Neuronal stem cell (in vitro differentiated cells): ENCODE measurements around the gene NFKB2.

ENCODE experiments used
- DNase-seq: peaks from one replicate; pipeline ENCODE4 v3.0.0-alpha.2; 2013; ENCODE audit warnings: low spot score
- H2AFZ ChIP-seq: one replicate; pipeline ENCODE4 v1.6.1; 2013; ENCODE audit warnings: mild to moderate bottlenecking, low read length, inconsistent platforms
- H2AK5ac ChIP-seq: 2 replicates; pipeline ENCODE4 v1.6.1; 2013; ENCODE audit warnings: low read depth, mild to moderate bottlenecking, inconsistent platforms, low read length, moderate library complexity, mixed read lengths
- H2BK120ac ChIP-seq: 2 replicates; pipeline ENCODE4 v1.6.1; 2013; ENCODE audit warnings: low read depth, mild to moderate bottlenecking, inconsistent platforms, low read length, moderate library complexity, mixed read lengths
- H2BK12ac ChIP-seq: one replicate; pipeline ENCODE4 v1.6.1; 2013; ENCODE audit warnings: low read length, inconsistent platforms
- H2BK15ac ChIP-seq: 2 replicates; pipeline ENCODE4 v1.6.1; 2013; ENCODE audit warnings: mild to moderate bottlenecking, low read length, inconsistent platforms, mixed read lengths
- H2BK5ac ChIP-seq: one replicate; pipeline ENCODE4 v1.6.1; 2013; ENCODE audit warnings: inconsistent platforms, mild to moderate bottlenecking, low read length, moderate library complexity
- H3K14ac ChIP-seq: one replicate; pipeline ENCODE4 v1.6.1; 2013; ENCODE audit warnings: low read length, inconsistent platforms
- H3K18ac ChIP-seq: 2 replicates; pipeline ENCODE4 v1.6.1; 2013; ENCODE audit warnings: low read length, inconsistent platforms
- H3K23ac ChIP-seq: 2 replicates; pipeline ENCODE4 v1.6.1; 2013; ENCODE audit warnings: low read depth, mild to moderate bottlenecking, mixed read lengths, low read length, inconsistent platforms; ENCODE audit not compliant: poor library complexity
- H3K27ac ChIP-seq: replicated peaks from 3 replicates; pipeline ENCODE4 v1.5.1; 2013; ENCODE audit warnings: low read length, inconsistent platforms
- H3K27me3 ChIP-seq, 3 experiments: 2 replicates each; pipeline ENCODE4 v1.6.1; 2013; ENCODE audit warnings: low read length in 3 of 3, mild to moderate bottlenecking in 2 of 3, inconsistent platforms in 1 of 3, low read depth in 1 of 3, mixed read lengths in 1 of 3, moderate library complexity in 1 of 3; ENCODE audit not compliant: control insufficient read depth in 3 of 3, insufficient read depth in 3 of 3
- H3K36me3 ChIP-seq, 2 donors: replicated peaks in 1 of 2; 2 replicates each; pipeline ENCODE4 v1.6.1; 2013; ENCODE audit warnings: low read length in 2 of 2; ENCODE audit not compliant: control insufficient read depth in 2 of 2, insufficient read depth in 2 of 2
- H3K4ac ChIP-seq: 2 replicates; pipeline ENCODE4 v1.6.1; 2013; ENCODE audit warnings: inconsistent platforms, mild to moderate bottlenecking, low read length, moderate library complexity
- H3K4me1 ChIP-seq, 2 donors: 1 replicate in 1 of 2; 2 replicates in 1 of 2; pipeline ENCODE4 v1.6.1; 2013; ENCODE audit warnings: low read length in 2 of 2, low read depth in 1 of 2; ENCODE audit not compliant: control insufficient read depth in 2 of 2, insufficient read depth in 1 of 2
- H3K4me2 ChIP-seq: one replicate; pipeline ENCODE4 v1.6.1; 2013; ENCODE audit warnings: mild to moderate bottlenecking, low read length, inconsistent platforms; ENCODE audit not compliant: insufficient read depth, poor library complexity, severe bottlenecking
- H3K4me3 ChIP-seq, 2 donors: 2 replicates each; pipeline ENCODE4 v1.5.1; 2013; ENCODE audit warnings: low read length in 2 of 2, mild to moderate bottlenecking in 2 of 2, inconsistent platforms in 1 of 2, moderate library complexity in 1 of 2
- H3K79me1 ChIP-seq: one replicate; pipeline ENCODE4 v1.6.1; 2013; ENCODE audit warnings: low read depth, mild to moderate bottlenecking, inconsistent platforms, low read length, moderate library complexity
- H3K9ac ChIP-seq: one replicate; pipeline ENCODE4 v1.6.1; 2013; ENCODE audit warnings: mild to moderate bottlenecking, low read depth, low read length, inconsistent platforms; ENCODE audit not compliant: poor library complexity
- H3K9me3 ChIP-seq, 2 donors: replicated peaks in 1 of 2; 2 replicates each; pipeline versions ENCODE3 to v1.6.1; 2013; ENCODE audit warnings: low read length in 2 of 2, mild to moderate bottlenecking in 2 of 2, inconsistent platforms in 1 of 2, low read depth in 1 of 2, mixed read lengths in 1 of 2, moderate library complexity in 1 of 2; ENCODE audit not compliant: control insufficient read depth in 2 of 2, insufficient read depth in 1 of 2
- H4K8ac ChIP-seq: one replicate; pipeline ENCODE4 v1.6.1; 2013; ENCODE audit warnings: low read depth, mild to moderate bottlenecking, inconsistent platforms, low read length, moderate library complexity
- H4K91ac ChIP-seq: one replicate; pipeline ENCODE4 v1.6.1; 2013; ENCODE audit warnings: low read length, low read depth, mild to moderate bottlenecking, inconsistent platforms; ENCODE audit not compliant: poor library complexity
- WGBS, 2 donors: extraction: QIAGEN DNeasy Blood & Tissue Kit; methylation state at CpG; one replicate each; pipeline ENCODE4 v1.1.7; 2013; ENCODE audit warnings: missing lambda C conversion rate in 2 of 2, mixed read lengths in 1 of 2; ENCODE audit not compliant: insufficient read length in 2 of 2, insufficient replicate concordance in 1 of 2; ENCODE audit errors: extremely low coverage in 2 of 2; 5-methylcytosine and 5-hydroxymethylcytosine counted together

Gene NFKB2

GRCh38 chr10:102432162-102432950 lies 36.9 kb downstream of the NFKB2 start, which contains the start of gene CUEDC2:
TSS of gene CUEDC2 (minus strand) at chr10:102432574. CDS start at chr10:102425188, 7,386 bp downstream.
- no peak within 1 kb of the TSS for H4K91ac ChIP-seq
- H3K36me3 ChIP-seq: peaks cover 0 to 6% of the 10 kb centered on the region in 2 donors
- H2BK15ac ChIP-seq: peak within 1 kb of the TSS; percentile 40
- H3K79me1 ChIP-seq: no peaks in the 10 kb centered on the region
- peak; percentile 96 for DNase-seq
- WGBS, 2 donors: no CpG with 5 or more reads among the region's 52 CpGs
- peaks cover 0 to 2% of the 10 kb centered on the region in 2 donors for H3K9me3 ChIP-seq
- peak within 1 kb of the TSS; percentile 30 for H2AK5ac ChIP-seq
- H3K23ac ChIP-seq: peak within 1 kb of the TSS; percentile 46
- H3K4me2 ChIP-seq: peak within 1 kb of the TSS; percentile 74
- no peak within 1 kb of the TSS for H4K8ac ChIP-seq
- peak within 1 kb of the TSS; percentile 88 for H2BK5ac ChIP-seq
- no peak within 1 kb of the TSS for H2BK120ac ChIP-seq
- H3K14ac ChIP-seq: peak within 1 kb of the TSS; percentile 11
- peak within 1 kb of the TSS; percentile 80 for H2AFZ ChIP-seq
- H3K4me1 ChIP-seq: peaks cover 11 to 27% of the 10 kb centered on the region in 2 donors
- no peak within 1 kb of the TSS for H3K4ac ChIP-seq
- peak within 1 kb of the TSS; percentile 94 for H3K9ac ChIP-seq
- H3K18ac ChIP-seq: peak within 1 kb of the TSS; percentile 96
- H3K27ac ChIP-seq: peak within 1 kb of the TSS; percentile 16
- H3K4me3 ChIP-seq: peak within 1 kb of the TSS; percentile 85 to 96
- H3K27me3 ChIP-seq: peaks cover 0 to 15% (median 0%) of the 10 kb centered on the region in 3 experiments
- H2BK12ac ChIP-seq: peak within 1 kb of the TSS; percentile 82

- Histone ChIP-seq H3K79me1 (no peaks in the 10 kb centered on the region), H3K9ac (no peak overlapping the region), H2AK5ac (peak overlapping the region; percentile 30), H3K9me3 (peaks cover 0 to 2% of the 10 kb centered on the region in 2 donors), H3K4ac (no peak overlapping the region), H4K91ac (no peak overlapping the region), H2BK15ac (peak overlapping the region; percentile 40), H3K14ac (no peak overlapping the region), H3K27ac (no peak overlapping the region), H3K4me2 (no peak overlapping the region), H3K18ac (no peak overlapping the region), H3K23ac (no peak overlapping the region), H4K8ac (no peak overlapping the region), H2BK5ac (no peak overlapping the region), H3K4me1 (peaks cover 11 to 27% of the 10 kb centered on the region in 2 donors), H3K36me3 (peaks cover 0 to 6% of the 10 kb centered on the region in 2 donors), H3K27me3 (peaks cover 0 to 15% (median 0%) of the 10 kb centered on the region in 3 experiments), H2BK120ac (no peak overlapping the region), H3K4me3 (peak overlapping the region in 1 of 2 donors; percentile 4), H2AFZ (no peak overlapping the region), H2BK12ac (peak overlapping the region; percentile 82)
- whole genome bisulfite sequencing, 2 donors: no CpG with 5 or more reads among the region's 5 CpGs
- DNase-seq: no peak
Measured at GRCh38 chr10:102433619-102434046, 38.1 kb downstream of the NFKB2 start.

- no peak overlapping the region for H3K4me2 ChIP-seq
- H3K4me1 ChIP-seq: peaks cover 11 to 27% of the 10 kb centered on the region in 2 donors
- H4K8ac ChIP-seq: no peak overlapping the region
- H3K14ac ChIP-seq: no peak overlapping the region
- no CpG with 5 or more reads among the region's 9 CpGs for WGBS, 2 donors
- H2BK12ac ChIP-seq: no peak overlapping the region
- peaks cover 0 to 15% (median 0%) of the 10 kb centered on the region in 3 experiments for H3K27me3 ChIP-seq
- H4K91ac ChIP-seq: no peak overlapping the region
- no peak for DNase-seq
- H2BK15ac ChIP-seq: peak overlapping the region; percentile 68
- peaks cover 0 to 6% of the 10 kb centered on the region in 2 donors for H3K36me3 ChIP-seq
- H2AK5ac ChIP-seq: no peak overlapping the region
- no peak overlapping the region for H3K27ac ChIP-seq
- H2AFZ ChIP-seq: peak overlapping the region; percentile 87
- no peak overlapping the region for H3K9ac ChIP-seq
- peaks cover 0 to 2% of the 10 kb centered on the region in 2 donors for H3K9me3 ChIP-seq
- H2BK120ac ChIP-seq: peak overlapping the region; percentile 10
- no peak overlapping the region for H2BK5ac ChIP-seq
- no peak overlapping the region for H3K4ac ChIP-seq
- H3K18ac ChIP-seq: peak overlapping the region; percentile 65
- no peak overlapping the region for H3K23ac ChIP-seq
- H3K4me3 ChIP-seq: no peak overlapping the region
- H3K79me1 ChIP-seq: no peaks in the 10 kb centered on the region
Measured at GRCh38 chr10:102434394-102435132, 39.1 kb downstream of the NFKB2 start.

GRCh38 chr10:102435133-102435497 lies 39.6 kb downstream of the NFKB2 start:
- DNase-seq: no peak
- Histone ChIP-seq H2BK12ac (no peak overlapping the region), H3K4me1 (peaks cover 11 to 27% of the 10 kb centered on the region in 2 donors), H3K27me3 (peaks cover 0 to 15% (median 0%) of the 10 kb centered on the region in 3 experiments), H3K36me3 (peaks cover 0 to 6% of the 10 kb centered on the region in 2 donors), H3K14ac (no peak overlapping the region), H2AFZ (peak overlapping the region; percentile 87), H3K23ac (no peak overlapping the region), H3K4me2 (no peak overlapping the region), H2BK15ac (no peak overlapping the region), H3K9me3 (peaks cover 0 to 2% of the 10 kb centered on the region in 2 donors), H2BK120ac (no peak overlapping the region), H2BK5ac (no peak overlapping the region), H3K9ac (no peak overlapping the region), H3K18ac (no peak overlapping the region), H2AK5ac (no peak overlapping the region), H3K4me3 (no peak overlapping the region), H3K27ac (no peak overlapping the region), H4K91ac (no peak overlapping the region), H3K4ac (no peak overlapping the region), H3K79me1 (no peaks in the 10 kb centered on the region), H4K8ac (no peak overlapping the region)
- no CpG with 5 or more reads among the region's 5 CpGs for WGBS, 2 donors
